ENCODE results near the gene LRRC1. TPM values are rescaled to one million over a fixed set of nuclear protein-coding genes. Genes with fewer than 3 reads are reported as not detected.

The LRRC1 gene
- total and polyA plus RNA-seq, 8 donors: 8.6 to 16.4 (median 10.3) TPM

DNA sequence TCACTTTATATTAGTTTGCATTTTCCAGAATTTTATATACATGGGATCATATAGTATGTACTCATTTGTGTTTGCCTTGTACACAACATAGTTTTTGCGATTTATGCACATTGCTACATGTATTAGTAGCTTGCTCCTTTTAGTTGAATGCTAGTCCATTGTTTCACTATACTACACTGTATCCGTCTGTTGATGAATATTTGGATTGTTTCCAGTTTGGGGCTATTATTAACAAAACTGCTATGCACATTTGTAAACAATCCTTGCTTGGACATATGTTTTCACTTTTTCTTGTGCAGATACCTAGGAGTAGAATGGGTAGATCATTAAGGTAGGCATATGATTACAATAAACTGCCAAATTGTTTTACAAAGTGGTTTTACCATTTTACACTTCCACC, 3.9 kb upstream of the LRRC1 start:
- Histone ChIP-seq H3K27me3 (peaks cover 0 to 26% of the 10 kb centered on the region in 2 donors), H3K4me1 (peaks cover under 1 to 21% of the 10 kb centered on the region in 2 donors), H3K27ac (no peak overlapping the region), H3K9me3 (peaks cover 0 to 19% of the 10 kb centered on the region in 2 donors), H3K36me3 (no peaks in the 10 kb centered on the region), H3K4me3 (no peak overlapping the region)
- no peak for ATAC-seq
- DNase-seq: no peak
- intact Hi-C loops (cut with DNase I): no loop called here
- TF ChIP-seq, protein P1, sequence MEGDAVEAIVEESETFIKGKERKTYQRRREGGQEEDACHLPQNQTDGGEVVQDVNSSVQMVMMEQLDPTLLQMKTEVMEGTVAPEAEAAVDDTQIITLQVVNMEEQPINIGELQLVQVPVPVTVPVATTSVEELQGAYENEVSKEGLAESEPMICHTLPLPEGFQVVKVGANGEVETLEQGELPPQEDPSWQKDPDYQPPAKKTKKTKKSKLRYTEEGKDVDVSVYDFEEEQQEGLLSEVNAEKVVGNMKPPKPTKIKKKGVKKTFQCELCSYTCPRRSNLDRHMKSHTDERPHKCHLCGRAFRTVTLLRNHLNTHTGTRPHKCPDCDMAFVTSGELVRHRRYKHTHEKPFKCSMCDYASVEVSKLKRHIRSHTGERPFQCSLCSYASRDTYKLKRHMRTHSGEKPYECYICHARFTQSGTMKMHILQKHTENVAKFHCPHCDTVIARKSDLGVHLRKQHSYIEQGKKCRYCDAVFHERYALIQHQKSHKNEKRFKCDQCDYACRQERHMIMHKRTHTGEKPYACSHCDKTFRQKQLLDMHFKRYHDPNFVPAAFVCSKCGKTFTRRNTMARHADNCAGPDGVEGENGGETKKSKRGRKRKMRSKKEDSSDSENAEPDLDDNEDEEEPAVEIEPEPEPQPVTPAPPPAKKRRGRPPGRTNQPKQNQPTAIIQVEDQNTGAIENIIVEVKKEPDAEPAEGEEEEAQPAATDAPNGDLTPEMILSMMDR (IDR thresholded peaks at IDR 0.05): no peak

DNA sequence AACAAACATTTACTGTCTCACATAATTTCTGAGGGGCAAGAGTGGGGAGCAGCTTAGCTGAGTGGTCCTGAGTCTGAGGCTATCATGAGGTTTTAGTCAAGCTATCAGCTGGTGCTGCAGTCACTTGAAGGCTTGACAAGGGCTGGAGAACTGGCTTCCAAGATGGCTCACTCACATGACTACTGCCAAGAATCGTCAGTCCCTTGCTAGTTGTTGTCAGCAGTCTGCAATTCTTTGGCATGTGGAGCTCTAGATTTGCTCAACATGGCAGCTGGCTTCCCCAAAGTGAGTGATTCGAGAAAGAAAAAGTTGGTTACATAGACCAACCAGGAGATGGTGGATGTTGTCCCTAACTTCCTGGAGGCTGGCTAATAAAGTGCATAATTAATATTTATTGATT, 2.8 kb upstream of the LRRC1 start:
- H3K9me3 ChIP-seq: peaks cover 0 to 19% of the 10 kb centered on the region in 2 donors
- intact Hi-C loops (cut with DNase I): no loop called here
- no peak for DNase-seq
- TF ChIP-seq, protein P1 (IDR thresholded peaks at IDR 0.05): no peak
- H3K4me3 ChIP-seq: no peak overlapping the region
- no peak for ATAC-seq
- no peaks in the 10 kb centered on the region for H3K36me3 ChIP-seq
- H3K27ac ChIP-seq: no peak overlapping the region
- peaks cover 0 to 29% of the 10 kb centered on the region in 2 donors for H3K27me3 ChIP-seq
- peaks cover 10 to 26% of the 10 kb centered on the region in 2 donors for H3K4me1 ChIP-seq

- intact Hi-C loops (cut with DNase I): no loop called here
- H3K36me3 ChIP-seq: no peaks in the 10 kb centered on the region
- no peak for ATAC-seq
- TF ChIP-seq, protein P1 (IDR thresholded peaks at IDR 0.05): no peak
- H3K27ac ChIP-seq: peak overlapping the region in 1 of 2 donors; percentile 67
- DNase-seq: no peak
- peaks cover 0 to 29% of the 10 kb centered on the region in 2 donors for H3K27me3 ChIP-seq
- H3K4me3 ChIP-seq: peak overlapping the region; percentile 77 to 82
- peaks cover 10 to 26% of the 10 kb centered on the region in 2 donors for H3K4me1 ChIP-seq
- H3K9me3 ChIP-seq: peaks cover 0 to 17% of the 10 kb centered on the region in 2 donors
These were observed 1.9 kb upstream of the LRRC1 start for GRCh38 chr6:53792973-53793317.

DNA sequence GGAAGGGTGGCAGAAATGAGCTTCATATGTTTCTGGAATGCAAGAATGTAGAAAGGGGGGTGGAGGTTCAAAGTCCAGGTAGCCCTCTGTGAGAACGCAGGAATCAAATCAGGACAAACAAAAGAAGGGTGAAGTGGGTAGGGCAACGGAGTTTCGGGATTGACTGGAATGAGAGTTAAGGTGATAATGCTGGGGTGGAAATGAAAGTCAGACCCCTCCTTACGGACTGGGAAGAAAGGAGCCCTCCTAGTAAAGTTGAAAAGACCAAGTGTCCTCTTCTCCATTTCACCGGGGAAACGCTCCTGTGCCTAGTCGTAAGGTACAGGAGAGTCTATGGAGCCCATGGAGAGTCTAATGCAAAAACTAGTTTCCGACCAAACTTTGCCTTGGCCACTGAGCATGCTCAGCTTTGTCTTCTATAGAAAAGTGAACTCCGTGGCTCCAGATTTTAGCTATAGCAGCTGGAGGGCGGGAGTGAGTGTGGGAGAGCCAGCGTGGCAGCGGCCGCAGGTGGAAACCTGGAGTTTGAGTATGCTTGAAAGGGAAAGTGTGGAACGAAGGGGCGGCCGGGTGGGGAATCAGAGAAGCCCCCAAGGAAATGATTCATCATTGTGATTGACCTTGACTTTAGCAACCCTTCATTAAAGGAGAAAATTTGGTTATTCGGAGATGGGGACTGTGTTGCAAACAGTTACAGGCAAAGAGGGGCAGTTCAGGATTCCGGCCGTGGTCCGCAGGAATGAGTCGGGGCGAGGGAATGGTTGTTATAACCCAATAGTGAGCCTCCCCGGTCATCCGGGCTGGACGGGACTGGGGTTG, 1.3 kb upstream of the LRRC1 start:
- TF ChIP-seq, protein P1 (IDR thresholded peaks at IDR 0.05): no peak
- Histone ChIP-seq H3K36me3 (no peaks in the 10 kb centered on the region), H3K4me1 (peaks cover 10 to 26% of the 10 kb centered on the region in 2 donors), H3K4me3 (peak overlapping the region; percentile 77 to 82), H3K27me3 (peaks cover 0 to 29% of the 10 kb centered on the region in 2 donors), H3K9me3 (peaks cover 0 to 12% of the 10 kb centered on the region in 2 donors), H3K27ac (peak overlapping the region; percentile 67 to 83)
- ATAC-seq: peak; percentile 64
- intact Hi-C loops (cut with DNase I): no loop called here
- peak; percentile 63 to 77 (median 73) for DNase-seq

- Histone ChIP-seq H3K27ac (peak overlapping the region; percentile 67 to 83), H3K27me3 (peaks cover 0 to 29% of the 10 kb centered on the region in 2 donors), H3K9me3 (peaks cover 0 to 5% of the 10 kb centered on the region in 2 donors), H3K4me1 (peaks cover 10 to 26% of the 10 kb centered on the region in 2 donors), H3K36me3 (no peaks in the 10 kb centered on the region), H3K4me3 (peak overlapping the region; percentile 77 to 82)
- intact Hi-C loops (cut with DNase I): no loop called here
- TF ChIP-seq, protein P1 (IDR thresholded peaks at IDR 0.05): peak in 1 of 2 donors; percentile 14
- peak; percentile 72 for ATAC-seq
- DNase-seq: peak in 3 of 4 donors; percentile 48 to 89 (median 64)
These were observed 577 bp upstream of the LRRC1 start for GRCh38 chr6:53794137-53794719.

Measured in left lung (tissue), 10 donors.